SH-SY5Y (cell line): ENCODE data around the gene LSM11.

Experiments used
- GATA2 ChIP-seq: IDR thresholded peaks from 2 replicates; pipeline ENCODE4 v1.6.1; 2011; ENCODE audit warnings: mild to moderate bottlenecking, low read depth, low read length
- GATA3 ChIP-seq: IDR thresholded peaks from 2 replicates; pipeline ENCODE4 v1.6.1; 2011; ENCODE audit warnings: low read depth, mild to moderate bottlenecking, low read length, moderate library complexity

GRCh38 chr5:157778121-157778805 is 34.8 kb downstream of the LSM11 start:
- TF ChIP-seq GATA3 (no peak), GATA2 (no peak)
